ENCODE measurements around the gene SNX8.

Gene SNX8

GRCh38 chr7:2259480-2259879 lies 54.8 kb downstream of the SNX8 start:
- ATAC-seq: no peak

- peak in 1 of 2 donors; percentile 43 for ATAC-seq
These were observed 55.4 kb downstream of the SNX8 start for GRCh38 chr7:2258661-2259365.

GRCh38 chr7:2257651-2258050 lies 56.6 kb downstream of the SNX8 start:
- no peak for ATAC-seq

- ATAC-seq: no peak
These were observed 57.1 kb downstream of the SNX8 start for GRCh38 chr7:2257046-2257551.

DNA sequence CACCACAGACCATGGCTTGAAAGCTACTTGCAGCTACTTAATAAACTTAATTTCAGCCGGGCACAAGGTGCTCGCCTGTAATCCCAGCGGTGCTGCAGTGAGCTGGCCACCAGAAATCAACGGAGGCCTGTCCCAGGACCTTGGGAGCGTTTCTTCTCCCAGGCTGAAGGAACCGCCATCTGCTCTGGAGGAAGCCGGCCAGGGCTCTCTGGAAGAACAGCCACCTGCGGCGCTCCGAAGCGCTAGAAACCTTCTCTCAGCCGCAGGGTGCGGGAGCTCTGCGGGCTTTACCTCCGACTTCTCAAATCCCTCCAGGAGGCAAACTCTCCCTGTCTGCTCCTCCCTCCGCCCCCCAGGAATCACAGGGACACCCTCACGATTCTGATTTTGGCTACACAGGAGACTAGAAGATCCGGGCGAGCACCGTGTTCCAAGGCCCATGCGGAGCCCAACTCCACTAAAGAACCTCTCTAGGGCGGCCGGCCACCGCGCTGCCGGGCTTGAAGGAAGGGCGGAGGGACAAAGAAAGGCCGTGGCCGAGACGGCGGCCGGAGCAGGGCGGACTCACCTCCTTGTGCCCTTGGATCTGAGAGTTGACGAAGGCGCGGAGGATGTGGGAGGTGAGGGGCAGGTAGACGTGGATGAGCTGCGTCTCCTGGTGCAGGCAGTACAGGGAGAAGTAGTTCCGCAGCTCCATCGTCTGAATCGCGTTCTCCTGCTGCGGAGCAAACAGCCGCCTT lies 57.8 kb downstream of the SNX8 start:
- ATAC-seq: no peak

- no peak for ATAC-seq
These were observed 58.8 kb downstream of the SNX8 start for GRCh38 chr7:2255145-2256139.

DNA sequence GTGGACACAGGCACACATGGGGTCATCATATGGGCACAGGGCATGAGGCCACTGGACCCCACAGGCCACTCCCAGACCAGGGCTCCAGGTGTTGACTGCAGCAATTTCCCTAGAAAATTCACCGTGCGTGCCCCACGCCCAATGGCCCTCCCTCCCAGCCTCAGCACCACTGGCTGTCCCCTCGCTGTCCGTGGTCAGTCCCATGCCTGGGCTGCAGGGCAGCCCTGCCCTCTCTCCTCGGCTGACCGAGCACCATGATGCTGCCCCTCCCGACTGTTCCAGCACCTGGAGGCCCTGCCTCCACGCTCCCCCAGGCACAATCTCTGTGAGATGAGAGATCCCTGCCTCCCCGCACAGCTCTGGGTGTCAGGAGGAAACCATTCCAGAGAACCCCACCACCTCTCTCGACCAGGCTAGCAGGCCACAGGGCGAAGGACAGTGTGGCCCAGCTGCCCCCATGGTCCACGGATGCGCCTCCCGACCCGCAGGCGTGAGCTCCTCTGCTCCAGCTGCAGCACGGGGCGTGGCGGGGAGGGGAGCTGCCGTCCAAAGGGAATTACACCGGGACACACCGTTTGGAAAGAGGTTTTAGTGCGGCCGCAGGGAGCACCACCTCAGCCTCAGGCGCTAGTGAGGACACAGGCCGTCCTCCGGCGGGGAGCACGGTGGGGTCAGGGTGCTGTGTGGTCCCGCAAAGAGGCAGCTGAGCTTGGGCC lies 59.7 kb downstream of the SNX8 start:
- no peak for ATAC-seq

GRCh38 chr7:2253525-2254244 lies 60.6 kb downstream of the SNX8 start:
- ATAC-seq: no peak

DNA sequence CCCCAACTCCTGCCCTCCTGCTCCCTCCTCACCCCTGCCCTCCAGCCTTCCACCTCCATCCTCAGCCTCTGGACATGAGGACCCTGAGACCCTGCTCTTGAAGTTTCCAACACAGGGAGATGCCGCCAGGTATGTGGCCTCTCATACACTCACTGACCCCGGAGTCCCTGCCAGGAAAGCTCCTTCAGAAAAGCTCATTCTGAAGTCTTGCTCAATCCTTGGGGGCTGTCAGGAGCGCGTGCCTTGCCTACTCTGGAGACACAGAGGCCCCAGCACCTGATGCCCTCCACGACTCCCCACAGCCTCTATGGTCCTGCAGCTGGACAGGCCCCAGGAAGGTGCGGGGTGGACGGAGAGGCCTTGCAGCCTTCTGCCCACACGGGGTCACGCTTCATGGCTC lies 61.2 kb downstream of the SNX8 start:
- ATAC-seq: no peak

DNA sequence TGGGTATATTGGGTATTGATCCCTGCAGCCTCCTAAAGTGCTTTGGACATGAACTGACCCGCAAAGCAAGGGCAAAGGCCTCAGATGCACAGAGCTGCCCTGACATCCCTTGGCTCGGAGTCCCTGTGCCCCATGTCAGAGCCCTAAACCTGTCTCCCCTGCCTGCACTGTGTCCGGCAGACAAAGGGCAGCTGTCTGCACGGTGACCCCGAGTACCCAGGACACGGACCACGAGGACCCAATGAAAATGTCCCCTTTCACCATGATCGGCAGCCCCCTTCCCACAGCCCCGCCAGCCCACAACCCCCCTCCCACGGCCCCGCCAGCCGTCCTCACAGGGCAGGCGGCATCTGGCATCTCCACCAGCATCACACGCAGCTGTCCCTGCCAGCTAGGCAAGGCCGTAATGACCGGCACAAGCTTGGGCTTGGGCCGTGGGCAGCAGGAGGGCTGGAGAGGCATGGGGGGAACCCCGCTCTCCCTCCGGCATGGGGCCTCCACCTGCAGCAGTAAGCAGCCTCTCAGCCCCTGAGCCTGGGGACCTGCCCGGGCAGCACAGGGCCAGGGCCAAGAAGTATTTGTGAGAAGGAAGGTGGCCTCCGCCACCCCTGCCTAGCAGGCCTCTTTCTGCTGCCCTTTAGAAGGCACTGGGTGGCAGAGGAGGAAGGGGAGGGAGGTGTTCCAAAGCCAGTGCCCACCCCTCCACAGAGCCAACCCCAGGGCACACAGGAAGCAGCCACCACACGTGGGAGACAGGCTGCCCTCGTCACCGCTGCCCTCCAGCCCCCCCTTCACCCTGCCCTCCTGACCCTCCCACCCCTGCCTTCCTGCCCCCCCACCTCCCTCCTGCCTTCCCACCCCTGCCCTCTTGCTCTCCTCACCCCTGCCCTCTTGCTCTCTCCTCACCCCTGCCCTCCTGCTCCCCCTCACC lies 62.1 kb downstream of the SNX8 start:
- ATAC-seq: peak in 1 of 2 donors; percentile 14

DNA sequence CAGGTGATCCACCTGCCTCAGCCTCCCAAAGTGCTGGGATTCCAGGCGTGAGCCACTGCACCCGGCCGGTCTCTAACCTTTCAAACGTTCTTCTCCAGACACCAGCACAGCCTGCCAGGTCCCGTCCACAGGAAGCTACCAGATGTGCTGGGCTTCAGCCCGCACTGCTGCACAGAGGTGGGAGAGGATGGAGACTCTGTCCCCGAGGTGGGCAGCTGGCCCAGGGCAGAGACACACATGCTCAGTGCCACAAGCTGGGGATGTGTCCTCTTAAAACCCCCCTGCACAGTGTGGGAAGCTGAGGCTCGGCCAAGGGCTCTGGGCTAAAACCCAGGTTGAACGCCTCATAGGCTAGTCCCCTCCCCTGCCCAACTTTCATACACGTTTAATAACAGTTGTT lies 62.9 kb downstream of the SNX8 start:
- no peak for ATAC-seq

GRCh38 chr7:2249744-2250323 lies 64.4 kb downstream of the SNX8 start:
- no peak for ATAC-seq

GRCh38 chr7:2248984-2249694 lies 65.1 kb downstream of the SNX8 start:
- peak in 1 of 2 donors; percentile 26 for ATAC-seq

DNA sequence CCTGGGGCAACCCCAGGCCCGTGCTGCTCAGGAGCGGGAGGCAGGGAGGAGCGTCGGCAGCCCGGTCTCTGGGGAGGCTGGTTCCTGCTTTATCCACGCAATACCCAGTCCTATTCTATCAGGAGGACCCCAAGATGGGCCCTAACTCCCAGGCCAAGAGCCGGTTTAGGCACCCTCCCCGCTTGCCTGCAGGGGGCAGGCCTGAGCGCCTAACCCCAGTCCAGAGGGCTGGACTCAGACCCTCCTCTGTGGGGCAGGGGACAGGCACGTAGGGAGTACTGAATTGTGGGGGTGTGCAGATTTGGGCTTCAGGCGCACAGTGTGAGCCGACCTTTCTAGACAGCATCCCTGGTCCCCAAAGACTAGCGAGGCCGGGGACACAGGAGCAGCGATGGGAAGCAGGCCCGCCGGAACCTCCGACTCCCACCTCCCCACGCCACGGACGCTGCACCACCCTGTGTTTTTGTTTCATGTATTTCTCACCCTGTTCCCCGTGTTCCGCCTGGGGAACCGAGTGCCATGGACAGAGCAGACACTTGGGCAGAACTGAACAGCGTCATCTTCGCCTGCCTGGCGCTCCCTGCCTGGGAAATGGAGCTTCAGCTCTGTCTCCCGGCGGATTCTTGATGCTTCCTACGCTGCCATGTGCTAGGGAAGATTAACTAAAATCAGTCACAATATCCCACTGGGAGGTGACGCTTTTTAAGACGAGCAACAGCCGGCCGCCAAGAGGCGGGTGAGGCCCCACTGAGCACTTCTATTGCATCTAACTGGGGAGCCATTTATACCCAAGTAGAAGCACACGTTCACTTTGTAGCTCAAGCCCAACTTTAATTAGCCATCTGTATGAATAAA lies 66.9 kb downstream of the SNX8 start:
- no peak for ATAC-seq

DNA sequence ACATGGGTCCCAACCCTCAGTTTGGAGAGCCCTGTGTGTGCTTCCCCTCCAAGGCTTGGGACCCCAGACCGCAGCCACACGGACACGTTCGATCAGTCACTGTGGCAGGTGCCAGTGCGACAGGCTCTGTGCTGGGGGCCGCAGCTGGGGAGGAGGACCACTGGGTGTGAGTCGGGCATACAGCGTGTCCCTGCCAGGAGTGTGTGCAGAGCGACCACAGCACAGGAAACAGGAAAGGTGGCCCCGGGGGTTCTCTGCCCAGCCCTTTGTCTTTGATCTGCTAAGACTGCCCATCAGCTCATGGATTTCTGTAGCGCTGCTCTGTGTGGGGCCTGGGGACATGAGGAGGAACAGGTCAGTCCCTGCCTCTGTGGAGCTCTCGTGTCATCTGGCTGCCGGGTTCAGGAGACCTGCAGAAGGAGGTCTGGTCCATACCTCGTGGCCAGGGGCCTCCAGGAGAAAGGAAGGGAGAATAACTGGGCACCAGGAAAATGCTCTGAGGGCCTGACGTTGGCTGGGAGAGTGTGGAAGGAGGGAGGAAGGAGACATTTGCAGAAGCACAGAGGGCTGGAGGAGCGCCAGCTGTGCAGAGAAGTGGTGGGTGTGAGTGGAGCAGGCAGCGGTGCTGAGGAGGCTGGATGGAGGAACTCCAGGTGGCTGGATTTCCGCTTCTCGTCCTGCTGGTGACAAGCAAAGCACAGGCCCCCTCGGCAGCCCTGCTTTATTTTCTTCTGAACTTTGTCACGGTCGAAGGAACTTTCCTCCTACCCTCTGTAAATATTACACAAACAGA lies 68.2 kb downstream of the SNX8 start:
- ATAC-seq: no peak

DNA sequence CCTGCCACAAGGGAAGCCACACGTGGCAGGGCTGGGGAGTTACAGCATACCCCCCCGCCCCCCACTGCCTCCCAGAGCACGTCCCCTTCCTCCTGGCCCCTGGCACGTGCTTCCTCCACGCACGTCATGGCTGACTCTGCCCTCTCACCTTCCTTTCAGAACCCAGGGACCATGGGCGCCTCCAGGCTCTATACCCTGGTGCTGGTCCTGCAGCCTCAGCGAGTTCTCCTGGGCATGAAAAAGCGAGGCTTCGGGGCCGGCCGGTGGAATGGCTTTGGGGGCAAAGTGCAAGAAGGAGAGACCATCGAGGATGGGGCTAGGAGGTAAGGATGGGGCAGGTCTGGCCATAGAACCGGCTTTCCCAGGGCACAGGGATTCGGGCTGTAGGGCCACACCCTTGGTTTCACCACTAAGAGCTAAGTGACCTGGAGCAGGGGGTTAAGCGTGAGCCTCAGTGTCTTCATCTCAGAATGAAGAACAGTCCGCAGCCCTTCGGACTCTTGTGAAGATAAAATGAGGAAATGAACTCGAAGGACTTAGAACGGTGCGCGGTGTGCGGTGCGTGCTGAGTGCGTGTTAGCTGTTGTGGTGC lies 69.7 kb downstream of the SNX8 start:
- no peak for ATAC-seq

GRCh38 chr7:2243458-2243857 lies 70.8 kb downstream of the SNX8 start:
- no peak for ATAC-seq

Measured in activated CD4-positive, CD25-positive, alpha-beta regulatory T cell treated with anti-CD3 and anti-CD28 coated beads, Interleukin-2, amount 50 U/mL, for 24 hours (primary cell).